B cell (primary cell): ENCODE results near the gene FSD1. TPM values are rescaled to one million over a fixed set of nuclear protein-coding genes. Genes with fewer than 3 reads are reported as not detected.

ENCODE experiments used
- ATAC-seq: fragments of 200-7000 bp; cut with Tn5 transposase; one replicate; pipeline ENCODE4 v1.10.0; 2021; ENCODE audit warnings: low read depth, mild to moderate bottlenecking, moderate number of reproducible peaks, moderate library complexity
- CTCF ChIA-PET: fragments of 350-600 bp; sonication (Branson Sonifier 250); formaldehyde crosslinking; loops from one replicate; lab custom pipeline; 2021; ENCODE audit warnings: antibody characterized with exemption, inconsistent platforms; lab: Charles Lee
- POLR2A ChIA-PET: fragments of 350-600 bp; sonication (Branson Sonifier 250); formaldehyde crosslinking; loops from one replicate; lab custom pipeline; 2021; ENCODE audit warnings: antibody characterized with exemption; lab: Charles Lee
- DNase-seq: peaks from one replicate; pipeline ENCODE4 v3.0.0; 2013
- H2AFZ ChIP-seq: 2 replicates; pipeline ENCODE4 v1.6.1; 2012; ENCODE audit warnings: mild to moderate bottlenecking, low read depth, low read length; ENCODE audit not compliant: insufficient read depth, poor library complexity, severe bottlenecking
- H3K27ac ChIP-seq, 2 donors: 1 replicate in 1 of 2; 2 replicates in 1 of 2; pipeline ENCODE4 v1.5.1; 2012 to 2013; ENCODE audit warnings: low read length in 2 of 2, mild to moderate bottlenecking in 2 of 2, moderate library complexity in 1 of 2
- H3K27me3 ChIP-seq, 4 experiments: fragments of 200-600 bp in 1 of 4; sonication (generic) in 1 of 4; replicated peaks in 1 of 4; 1 replicate in 2 of 4; 2 replicates in 2 of 4; pipeline versions ENCODE4 v1.6.1 to v1.7.0; 2013 to 2016; ENCODE audit warnings: low read length in 3 of 4, mild to moderate bottlenecking in 2 of 4, mixed read lengths in 1 of 4, moderate library complexity in 1 of 4; ENCODE audit not compliant: insufficient read depth in 4 of 4, control insufficient read depth in 3 of 4; ENCODE audit errors: control extremely low read depth in 1 of 4
- H3K36me3 ChIP-seq, 2 experiments: replicated peaks in 1 of 2; 1 replicate in 1 of 2; 2 replicates in 1 of 2; pipeline versions ENCODE4 v1.6.1 to v1.7.1; 2013; ENCODE audit warnings: low read length in 1 of 2; ENCODE audit not compliant: insufficient read depth in 2 of 2, control insufficient read depth in 1 of 2; ENCODE audit errors: control extremely low read depth in 1 of 2, extremely low read depth in 1 of 2
- H3K4me1 ChIP-seq, 2 donors: fragments of 200-600 bp in 1 of 2; sonication (generic) in 1 of 2; 1 replicate in 1 of 2; 2 replicates in 1 of 2; pipeline versions ENCODE4 v1.5.1 to v1.6.1; 2013 to 2017; ENCODE audit warnings: low read length in 2 of 2; ENCODE audit not compliant: control insufficient read depth in 2 of 2, insufficient read depth in 2 of 2
- H3K4me2 ChIP-seq: replicated peaks from 2 replicates; pipeline ENCODE3; 2012; ENCODE audit warnings: mild to moderate bottlenecking, low read depth, low read length; ENCODE audit not compliant: poor library complexity, severe bottlenecking
- H3K4me3 ChIP-seq, 5 experiments: fragments of 200-600 bp in 1 of 5; sonication (generic) in 1 of 5; 1 replicate in 3 of 5; 2 replicates in 2 of 5; pipeline versions ENCODE4 v1.5.1 to v1.7.0; 2011 to 2016; ENCODE audit warnings: low read length in 4 of 5, mild to moderate bottlenecking in 4 of 5, low read depth in 2 of 5, control low read depth in 1 of 5, moderate library complexity in 1 of 5; ENCODE audit not compliant: insufficient read depth in 1 of 5; ENCODE audit errors: control extremely low read depth in 1 of 5, extremely low read depth in 1 of 5
- H3K79me2 ChIP-seq: fragments of 200-600 bp; sonication (generic); one replicate; pipeline ENCODE4 v1.6.0; 2016; ENCODE audit warnings: low read length; ENCODE audit not compliant: control insufficient read depth, insufficient read depth
- H3K9ac ChIP-seq: fragments of 200-600 bp; sonication (generic); 2 replicates; pipeline ENCODE4 v1.6.1; 2017; ENCODE audit warnings: mild to moderate bottlenecking, low read length, moderate library complexity
- H3K9me3 ChIP-seq, 3 donors: one replicate each; pipeline versions ENCODE4 v1.6.1 to v1.7.1; 2013; ENCODE audit warnings: low read length in 2 of 3; ENCODE audit not compliant: control insufficient read depth in 2 of 3, insufficient read depth in 1 of 3; ENCODE audit errors: control extremely low read depth in 1 of 3
- H4K20me1 ChIP-seq: 2 replicates; pipeline ENCODE4 v1.6.0; 2012; ENCODE audit warnings: mild to moderate bottlenecking, low read length; ENCODE audit not compliant: insufficient read depth, control insufficient read depth, poor library complexity, severe bottlenecking
- H3K27ac Mint-ChIP-seq: one replicate; pipeline ENCODE4 v1.8.0; 2021; ENCODE audit warnings: mixed read lengths
- H3K27me3 Mint-ChIP-seq: one replicate; pipeline ENCODE4 v1.8.0; 2021; ENCODE audit warnings: mixed read lengths
- H3K4me1 Mint-ChIP-seq: one replicate; pipeline ENCODE4 v1.8.0; 2021; ENCODE audit warnings: mixed read lengths
- H3K4me3 Mint-ChIP-seq: one replicate; pipeline ENCODE4 v1.8.0; 2021; ENCODE audit warnings: mixed read lengths
- H3K9me3 Mint-ChIP-seq: one replicate; pipeline ENCODE4 v1.8.0; 2022; ENCODE audit warnings: mixed read lengths; ENCODE audit not compliant: insufficient read depth
- CTCF ChIP-seq: fragments of 200-600 bp; IDR thresholded peaks from one replicate; pipeline ENCODE4 v1.8.0; 2022; ENCODE audit warnings: antibody characterized with exemption, mild to moderate bottlenecking
- EZH2 ChIP-seq: IDR thresholded peaks from 2 replicates; pipeline ENCODE4 v1.6.1; 2012; ENCODE audit warnings: borderline replicate concordance, low read depth, mild to moderate bottlenecking, moderate library complexity, low read length; ENCODE audit not compliant: insufficient read depth, poor library complexity, severe bottlenecking
- WGBS: methylation state at CpG from one replicate; pipeline ENCODE4 v1.1.5; 2013; ENCODE audit warnings: missing lambda C conversion rate; ENCODE audit not compliant: insufficient coverage; 5-methylcytosine and 5-hydroxymethylcytosine counted together
- intact Hi-C: fragments of 100-400 bp; cut with micrococcal nuclease; formaldehyde crosslinking; loops from one replicate; pipeline ENCODE4 v1.10.0; 2022
- polyA plus RNA-seq: library from polyadenylated mRNA; depleted of rRNA; stranded (reverse); fragments of >200 nt; gene quantifications from 2 replicates; pipeline ENCODE4 v1.2.3, GENCODE V29; 2012
- total RNA-seq, 2 donors: library from RNA; stranded (reverse); fragments of 120-200 nt in 1 of 2; gene quantifications; 1 replicate in 1 of 2; 2 replicates in 1 of 2; pipeline versions ENCODE4 v1.2.3 to v1.2.4, GENCODE V29; 2013 to 2022

FSD1 gene
- total and polyA plus RNA-seq, 2 donors (not counting 1 experiment from before 2014, with no cell fraction given): 2.7 to 2.8 TPM

DNA sequence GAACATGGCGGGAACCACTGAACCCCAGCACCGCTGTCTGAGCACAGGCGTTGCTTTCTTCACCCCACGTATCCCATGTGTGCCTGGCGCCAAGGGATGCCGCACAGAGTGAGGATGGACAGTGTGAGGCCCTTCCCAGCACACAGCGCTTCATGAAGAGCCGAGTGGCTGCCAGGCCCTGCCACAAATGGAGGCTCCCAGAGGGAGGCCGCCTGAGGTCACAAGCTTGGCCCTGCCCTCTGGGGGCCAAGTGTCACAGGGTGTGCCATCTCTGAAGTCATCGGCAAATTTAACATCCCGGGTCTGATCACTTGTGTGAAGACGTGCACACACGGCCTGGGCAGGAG, 63.4 kb downstream of the FSD1 start:
- Mint-ChIP-seq H3K9me3 (no peaks in the 10 kb centered on the region), H3K27me3 (no peaks in the 10 kb centered on the region), H3K4me3 (peak overlapping the region; percentile 69), H3K4me1 (peaks cover 49% of the 10 kb centered on the region), H3K27ac (peak overlapping the region; percentile 96)
- Histone ChIP-seq H3K9ac (no peak overlapping the region), H3K4me2 (peak overlapping the region; percentile 96), H4K20me1 (peaks cover 28% of the 10 kb centered on the region), H3K36me3 (peaks cover 0 to 38% of the 10 kb centered on the region in 2 experiments), H3K27me3 (no peaks in the 10 kb centered on the region), H3K4me1 (peaks cover 48 to 55% of the 10 kb centered on the region in 2 donors), H3K79me2 (peaks cover 22% of the 10 kb centered on the region), H3K27ac (peak overlapping the region; percentile 84 to 95), H2AFZ (no peak overlapping the region), H3K9me3 (no peaks in the 10 kb centered on the region), H3K4me3 (no peak overlapping the region)
- WGBS: 76% methylated on average over 13 of the region's 13 CpGs
- ChIA-PET POLR2A (interaction anchor here (0.7 kb wide), 2 partner anchors 24 to 37 kb away, joined by 3 to 4 read pairs; partner anchors contain the start of gene MPND), CTCF (interaction anchor here (0.9 to 2.1 kb wide), 4 partner anchors 15 to 33 kb away, joined by 3 to 14 read pairs (median 4); partner anchors contain the start of genes MPND and SH3GL1)
- peak; percentile 29 for ATAC-seq
- intact Hi-C loops: loop anchor here (2.0 kb wide), 1 partner anchor 25 kb away; the partner anchor contains the start of gene MPND
- no peak for TF ChIP-seq EZH2
- TF ChIP-seq CTCF: no peak
- no peak for DNase-seq

DNA sequence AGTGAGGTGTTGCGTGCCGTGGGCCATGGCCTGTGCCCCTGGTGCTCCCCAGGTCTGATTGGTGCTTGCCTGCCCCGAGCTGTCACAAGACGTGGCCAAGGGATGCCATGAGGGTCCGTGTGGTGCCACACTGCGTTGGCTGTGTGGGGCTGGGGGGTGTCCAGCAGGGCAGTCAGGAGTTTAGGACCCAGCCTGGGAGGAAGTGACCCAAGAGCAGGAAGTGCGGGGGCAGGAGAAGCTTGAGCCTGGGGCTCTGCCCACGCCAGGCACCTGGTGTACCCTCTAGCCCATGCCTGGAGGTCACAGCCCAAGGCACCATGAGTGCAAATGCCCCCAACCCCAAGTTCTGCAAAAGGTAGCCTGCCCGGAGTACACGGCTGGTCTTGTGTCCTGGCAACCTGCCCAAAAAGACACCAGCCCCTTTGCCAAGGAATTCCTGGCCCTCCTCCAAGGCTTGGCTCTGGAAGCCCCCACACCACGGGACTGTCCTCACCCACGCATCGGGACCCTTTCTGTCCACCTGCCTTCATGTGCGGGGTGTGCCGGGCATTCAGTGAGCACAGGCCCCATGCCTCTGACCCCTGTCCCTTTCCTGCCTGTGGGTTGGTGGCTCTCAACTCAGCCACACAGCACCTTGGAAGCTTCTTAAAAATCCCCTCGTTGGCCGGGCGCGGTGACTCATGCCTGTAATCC, 63.9 kb downstream of the FSD1 start:
- Histone ChIP-seq H3K79me2 (peaks cover 27% of the 10 kb centered on the region), H3K9ac (no peak overlapping the region), H3K27me3 (no peaks in the 10 kb centered on the region), H3K36me3 (peaks cover 0 to 33% of the 10 kb centered on the region in 2 experiments), H3K27ac (peak overlapping the region; percentile 84 to 95), H3K4me3 (no peak overlapping the region), H3K4me1 (peaks cover 53 to 60% of the 10 kb centered on the region in 2 donors), H3K9me3 (no peaks in the 10 kb centered on the region), H3K4me2 (peak overlapping the region; percentile 96), H2AFZ (no peak overlapping the region), H4K20me1 (peaks cover 33% of the 10 kb centered on the region)
- peaks cover 52% of the 10 kb centered on the region for H3K4me1 Mint-ChIP-seq
- TF ChIP-seq EZH2 (no peak), CTCF (no peak)
- H3K27me3 Mint-ChIP-seq: no peaks in the 10 kb centered on the region
- CTCF ChIA-PET: interaction anchor here (1.3 to 2.1 kb wide), 3 partner anchors 16 to 32 kb away, joined by 4 to 14 read pairs (median 4); partner anchors contain the start of genes MPND and SH3GL1
- intact Hi-C loops: loop anchor here (2.0 kb wide), 1 partner anchor 25 kb away; the partner anchor contains the start of gene MPND
- no peak for ATAC-seq
- peak overlapping the region; percentile 96 for H3K27ac Mint-ChIP-seq
- DNase-seq: peak; percentile 74
- H3K4me3 Mint-ChIP-seq: peak overlapping the region; percentile 83
- 71% methylated on average over 14 of the region's 19 CpGs for WGBS
- no peaks in the 10 kb centered on the region for H3K9me3 Mint-ChIP-seq
- POLR2A ChIA-PET: interaction anchor here (1.0 kb wide), 1 partner anchor 34 kb away, joined by 3 read pairs; the partner anchor contains the start of gene CHAF1A
